SIG-M5 treated with dmso at 0.1 percent for 504 hours (cell line): ENCODE data around the gene DNAJB11.

ENCODE experiments used
- DNase-seq: peaks from one replicate; lab custom pipeline; 2025; ENCODE audit not compliant: unreplicated experiment; lab: John Stamatoyannopoulos, UW

DNAJB11 gene

DNA sequence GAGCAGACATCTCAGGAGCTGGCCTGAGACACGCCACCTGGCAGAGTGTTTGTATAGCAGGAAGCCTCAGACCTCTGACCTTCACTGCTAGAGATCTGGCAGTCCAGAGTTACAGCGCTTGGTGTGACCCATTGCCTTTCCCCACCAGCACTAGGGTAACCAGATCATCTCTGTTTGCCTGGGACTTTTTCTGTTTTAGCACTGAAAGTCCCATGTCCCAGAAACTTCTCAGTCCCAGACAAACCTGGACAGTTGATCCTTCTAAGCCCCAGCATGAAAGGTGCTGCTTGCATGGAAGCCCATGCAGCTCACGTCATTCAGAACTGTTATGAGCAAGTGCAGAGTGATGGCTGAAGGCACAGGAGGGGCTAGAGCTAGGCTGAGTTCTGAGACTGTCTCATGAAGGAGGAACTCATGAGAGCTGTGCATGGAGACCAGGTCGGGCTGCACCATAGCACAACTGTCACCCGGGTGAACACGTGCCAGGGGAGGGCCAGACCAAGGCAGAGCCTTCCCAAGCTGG is 24.1 kb downstream of the DNAJB11 start:
- DNase-seq = no peak

DNA sequence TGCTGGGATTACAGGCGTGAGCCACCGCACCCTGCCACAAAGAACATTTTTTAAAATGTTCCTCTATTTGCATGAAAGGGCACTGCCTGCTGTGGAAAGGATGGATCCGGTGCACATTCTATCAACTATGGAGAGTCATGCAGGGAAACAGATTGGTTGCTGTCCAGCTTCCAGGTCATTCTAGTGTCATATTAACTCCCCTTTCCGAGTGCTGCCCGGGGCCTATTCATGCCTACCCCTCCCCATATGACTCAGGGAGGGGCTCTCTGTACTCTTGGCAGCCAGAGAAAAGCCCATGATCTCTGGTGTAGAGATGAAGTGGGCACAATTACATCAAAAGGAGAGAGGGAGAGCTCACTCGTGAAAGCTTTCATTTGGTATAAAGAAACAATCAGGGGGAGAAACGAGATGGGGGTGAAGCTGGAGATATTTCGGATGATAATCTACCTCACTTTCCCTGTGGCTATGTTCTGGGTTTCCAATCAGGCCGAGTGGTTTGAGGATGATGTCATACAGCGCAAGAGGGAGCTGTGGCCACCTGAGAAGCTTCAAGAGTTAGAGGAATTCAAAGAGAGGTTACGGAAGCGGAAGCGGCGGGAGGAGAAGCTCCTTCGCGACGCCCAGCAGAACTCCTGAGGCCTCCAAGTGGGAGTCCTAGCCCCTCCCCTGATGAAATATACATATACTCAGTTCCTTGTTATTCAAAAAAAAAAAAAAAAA is 26.2 kb downstream of the DNAJB11 start:
- DNase-seq = no peak

- DNase-seq = no peak
Measured at GRCh38 chr3:186598108-186598784, 27.7 kb downstream of the DNAJB11 start.

DNA sequence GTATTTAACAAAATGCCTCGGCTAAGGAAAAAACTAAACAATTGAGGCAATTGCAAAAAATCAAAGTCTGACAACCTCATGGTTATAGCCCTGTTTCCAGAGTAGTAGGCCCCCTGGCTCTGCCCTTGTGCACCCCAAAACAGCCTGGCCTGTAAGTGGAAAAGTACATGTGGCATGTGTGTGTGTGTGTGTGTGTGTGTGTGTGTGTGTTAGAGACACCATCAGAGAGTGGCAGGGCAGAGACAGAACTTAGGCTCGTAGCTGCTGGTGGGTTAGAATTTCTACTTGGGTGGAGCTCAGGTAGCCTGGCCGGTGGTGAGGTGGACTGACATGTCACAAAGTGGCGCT is 28.2 kb downstream of the DNAJB11 start:
- no peak for DNase-seq

GRCh38 chr3:186599142-186599784 is 28.7 kb downstream of the DNAJB11 start:
- no peak for DNase-seq

- no peak for DNase-seq
Measured at GRCh38 chr3:186599785-186600166, 29.3 kb downstream of the DNAJB11 start.

GRCh38 chr3:186600896-186601295 is 30.4 kb downstream of the DNAJB11 start:
- DNase-seq = no peak

- DNase-seq = no peak
Measured at GRCh38 chr3:186603159-186603558, 32.6 kb downstream of the DNAJB11 start.

DNA sequence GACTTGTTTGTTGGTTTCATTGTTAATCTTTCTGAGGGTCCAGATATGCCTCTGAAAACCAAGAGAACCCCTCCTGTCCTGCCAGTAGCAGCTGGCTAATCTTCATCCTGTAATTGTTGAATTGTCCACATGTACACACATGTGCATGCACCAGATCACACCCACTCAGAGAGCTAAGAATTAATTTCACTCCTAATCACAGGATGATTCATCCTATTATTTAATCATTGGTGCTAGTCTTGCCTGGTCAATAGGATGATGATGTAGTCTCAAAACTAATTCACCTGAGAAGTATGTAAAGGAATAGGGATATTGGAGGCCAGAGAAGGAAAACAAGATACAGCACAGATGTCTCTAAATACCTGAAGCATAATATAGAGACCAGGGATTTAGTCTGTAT is 34.6 kb downstream of the DNAJB11 start:
- DNase-seq = no peak

GRCh38 chr3:186605561-186606545 is 35.3 kb downstream of the DNAJB11 start:
- DNase-seq = no peak

- DNase-seq = no peak
Measured at GRCh38 chr3:186608624-186609215, 38.2 kb downstream of the DNAJB11 start.

- peak; percentile 23 for DNase-seq
Measured at GRCh38 chr3:186609247-186609868, 38.8 kb downstream of the DNAJB11 start.

DNA sequence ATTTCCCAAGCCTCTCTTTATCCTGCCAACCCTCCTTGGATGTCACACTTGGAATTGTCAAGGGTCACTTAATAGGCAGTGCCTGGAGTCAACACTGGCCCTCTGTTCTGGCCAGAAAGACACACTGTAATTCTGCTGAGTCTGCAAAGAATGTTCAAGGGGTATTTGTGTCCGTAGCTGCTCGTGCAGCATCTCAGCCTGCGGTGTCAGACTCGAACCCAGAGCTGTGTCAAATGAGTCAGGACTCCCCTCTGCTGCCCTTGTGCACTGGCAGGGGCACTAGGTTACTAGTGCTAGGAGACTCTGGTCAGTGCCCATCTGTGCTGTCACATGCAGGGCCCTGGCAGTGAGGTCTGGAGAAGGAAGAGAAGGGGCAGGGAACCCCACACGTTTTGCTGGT is 41.5 kb downstream of the DNAJB11 start:
- no peak for DNase-seq

DNA sequence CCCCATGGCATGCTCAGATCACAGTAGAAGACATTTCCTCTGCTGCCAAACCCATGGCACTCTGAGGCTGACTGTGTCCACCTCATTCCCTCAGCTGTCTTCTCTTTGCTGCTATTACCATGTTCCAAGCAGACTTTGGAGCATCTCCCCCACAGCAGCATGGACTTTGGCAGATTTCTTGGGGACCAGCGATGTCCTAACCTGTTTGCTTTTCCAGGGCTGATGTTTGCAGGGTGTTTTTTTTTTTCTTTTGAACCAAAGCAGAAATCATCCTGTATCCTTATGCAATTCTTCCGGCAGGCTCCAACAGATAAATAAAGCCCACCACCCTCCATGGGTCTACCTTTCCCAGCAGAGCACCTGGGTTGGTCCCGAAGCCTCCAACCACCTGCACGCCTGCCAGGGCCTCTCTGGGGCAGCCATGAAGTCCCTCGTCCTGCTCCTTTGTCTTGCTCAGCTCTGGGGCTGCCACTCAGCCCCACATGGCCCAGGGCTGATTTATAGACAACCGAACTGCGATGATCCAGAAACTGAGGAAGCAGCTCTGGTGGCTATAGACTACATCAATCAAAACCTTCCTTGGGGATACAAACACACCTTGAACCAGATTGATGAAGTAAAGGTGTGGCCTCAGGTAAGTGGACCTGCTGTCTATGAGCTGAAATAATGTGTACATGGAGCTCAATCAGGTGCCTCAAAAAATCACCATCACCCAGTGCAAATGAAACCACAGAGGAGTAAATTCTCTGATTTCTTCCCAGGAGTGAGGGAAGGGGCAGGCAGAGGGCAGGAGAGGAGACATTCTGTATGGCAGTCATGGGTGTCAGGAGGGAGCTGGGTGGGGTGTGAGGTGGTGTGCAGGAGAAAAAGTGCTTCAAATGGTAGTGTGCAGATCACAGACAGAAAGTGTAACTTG is 42.5 kb downstream of the DNAJB11 start, which contains the start of gene AHSG:
Gene AHSG, plus strand, starts transcription at position 340 of the 916 bp plus-strand sequence. Its CDS starts 82 bp downstream, at position 422.
- no peak for DNase-seq

DNA sequence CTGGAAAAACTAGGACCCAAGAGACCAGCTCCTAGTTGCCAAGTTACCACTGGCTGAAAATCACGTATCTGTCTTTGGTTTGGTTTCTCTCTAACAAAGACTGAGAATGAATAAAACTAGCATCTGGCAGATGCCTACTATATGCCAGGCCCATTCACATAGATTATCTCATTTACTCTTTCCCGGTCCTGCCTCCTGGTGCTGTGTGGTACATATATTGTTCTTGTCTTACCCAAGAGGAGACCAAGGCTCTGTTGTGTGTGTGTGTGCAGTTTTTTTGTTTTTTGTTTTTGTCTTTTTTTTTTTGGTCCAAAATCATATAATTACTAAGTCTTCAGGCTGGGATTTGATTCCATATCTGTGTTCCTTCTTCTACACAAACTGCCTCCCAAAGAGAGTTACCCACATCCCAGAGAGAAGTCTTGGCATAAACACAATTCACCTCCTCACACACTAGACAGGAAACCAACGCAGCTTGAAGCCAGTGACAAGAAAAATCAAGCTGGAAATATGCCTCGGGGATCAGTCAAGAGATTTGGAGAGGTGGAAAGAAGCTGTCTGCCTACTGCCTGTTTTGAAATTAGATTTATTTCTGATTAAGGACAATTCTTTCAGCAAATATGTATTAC is 43.2 kb downstream of the DNAJB11 start:
- DNase-seq = no peak

- no peak for DNase-seq
Measured at GRCh38 chr3:186614266-186614596, 43.7 kb downstream of the DNAJB11 start.

DNA sequence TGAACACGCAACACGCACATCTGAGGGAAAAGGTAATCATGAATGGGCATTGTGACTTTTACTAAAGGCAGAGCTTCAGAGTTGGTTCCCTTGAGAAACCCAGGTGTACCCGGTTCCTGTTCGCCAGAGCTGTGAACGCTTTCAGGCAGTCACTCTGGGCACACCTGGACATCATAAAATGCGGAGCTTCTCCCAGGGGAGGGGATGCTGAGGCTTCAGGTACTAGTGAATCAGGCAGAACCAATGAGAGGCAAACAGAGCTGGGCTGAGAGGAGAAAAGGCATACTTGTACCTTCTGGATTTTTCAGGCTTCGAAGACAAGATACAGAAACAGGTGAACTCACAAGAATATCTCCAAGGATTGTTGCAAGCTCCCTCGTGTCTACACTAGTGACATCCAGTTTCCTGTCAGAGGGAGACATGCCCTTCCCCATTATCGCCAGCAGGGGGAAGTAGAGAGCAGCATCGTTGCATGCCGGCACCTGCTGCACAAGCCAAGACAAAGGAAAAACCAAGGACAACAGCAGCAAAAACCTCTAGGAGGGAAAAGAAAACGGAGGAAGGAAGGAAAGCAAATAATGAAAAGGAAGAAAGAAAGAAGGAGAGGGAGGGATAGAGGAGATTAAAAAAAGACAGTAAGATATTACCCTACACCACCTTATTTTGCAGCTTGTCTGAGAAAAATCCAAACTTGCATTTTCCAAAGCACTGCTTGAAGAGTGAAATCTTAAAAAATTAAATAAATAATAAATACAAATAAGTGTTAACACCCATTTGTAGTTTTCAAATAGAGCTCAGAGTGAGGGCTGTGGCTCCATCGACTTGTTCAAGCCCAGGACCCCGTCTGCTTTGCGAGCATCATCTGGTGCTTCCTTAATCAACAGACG is 44.3 kb downstream of the DNAJB11 start:
- peak; percentile 66 for DNase-seq

- no peak for DNase-seq
Measured at GRCh38 chr3:186616299-186616617, 45.7 kb downstream of the DNAJB11 start.
